Colonic mucosa (tissue), 4 donors: Measurements from ENCODE around the gene CHPT1. TPM values are rescaled to one million over a fixed set of nuclear protein-coding genes. Genes with fewer than 3 reads are reported as not detected.
A peak's percentile ranks its signal among the peaks of the same experiment; 100 is the strongest.

Source experiments
- DNase-seq: peaks from one replicate; pipeline ENCODE4 v3.0.0-alpha.2; 2020
- H3K27ac ChIP-seq: fragments of 200-600 bp; one replicate; pipeline ENCODE4 v1.8.0; 2021
- H3K27me3 ChIP-seq: fragments of 200-600 bp; one replicate; pipeline ENCODE4 v1.8.0; 2021
- H3K36me3 ChIP-seq: fragments of 200-600 bp; one replicate; pipeline ENCODE4 v1.8.0; 2021
- H3K4me1 ChIP-seq: fragments of 200-600 bp; one replicate; pipeline ENCODE4 v1.8.0; 2021; ENCODE audit warnings: mild to moderate bottlenecking
- H3K4me3 ChIP-seq: fragments of 200-600 bp; one replicate; pipeline ENCODE4 v1.8.0; 2021
- H3K9ac ChIP-seq, 2 donors: one replicate each; pipeline ENCODE4 v1.7.0; 2013; ENCODE audit warnings: control low read depth in 2 of 2, low read depth in 2 of 2, low read length in 2 of 2
- H3K9me3 ChIP-seq: fragments of 200-600 bp; one replicate; pipeline ENCODE4 v1.8.0; 2021
- intact Hi-C: fragments of 100-400 bp; cut with DNase I; formaldehyde crosslinking; loops from one replicate; pipeline ENCODE4 v1.14.1; 2022
- total RNA-seq, 2 donors: library from RNA; stranded (reverse); fragmentation: NEBNext Ultra II Directional in 1 of 2; extraction: Animal tissue kit (Norgen Biotek cat#: 25700) in 1 of 2; gene quantifications; one replicate each; pipeline ENCODE4 v1.2.1, GENCODE V29; 2021
- TF ChIP-seq, protein P1 (sequence below): fragments of 200-600 bp; IDR thresholded peaks from one replicate; pipeline ENCODE4 v1.8.0; 2022; ENCODE audit warnings: antibody characterized with exemption, mild to moderate bottlenecking
- donor health status: healthy.
- donor health status: DM: no; HTN: no; CAD: no.
- donor health status: DM: no; HTN: no; CAD: no.

Gene CHPT1
- total RNA-seq, 2 donors from 2014 or later = 88.6 to 108 TPM

- no peak for DNase-seq
- no peak overlapping the region for H3K4me3 ChIP-seq
- peak overlapping the region in 1 of 2 donors; percentile 40 for H3K9ac ChIP-seq
- TF ChIP-seq, protein P1, sequence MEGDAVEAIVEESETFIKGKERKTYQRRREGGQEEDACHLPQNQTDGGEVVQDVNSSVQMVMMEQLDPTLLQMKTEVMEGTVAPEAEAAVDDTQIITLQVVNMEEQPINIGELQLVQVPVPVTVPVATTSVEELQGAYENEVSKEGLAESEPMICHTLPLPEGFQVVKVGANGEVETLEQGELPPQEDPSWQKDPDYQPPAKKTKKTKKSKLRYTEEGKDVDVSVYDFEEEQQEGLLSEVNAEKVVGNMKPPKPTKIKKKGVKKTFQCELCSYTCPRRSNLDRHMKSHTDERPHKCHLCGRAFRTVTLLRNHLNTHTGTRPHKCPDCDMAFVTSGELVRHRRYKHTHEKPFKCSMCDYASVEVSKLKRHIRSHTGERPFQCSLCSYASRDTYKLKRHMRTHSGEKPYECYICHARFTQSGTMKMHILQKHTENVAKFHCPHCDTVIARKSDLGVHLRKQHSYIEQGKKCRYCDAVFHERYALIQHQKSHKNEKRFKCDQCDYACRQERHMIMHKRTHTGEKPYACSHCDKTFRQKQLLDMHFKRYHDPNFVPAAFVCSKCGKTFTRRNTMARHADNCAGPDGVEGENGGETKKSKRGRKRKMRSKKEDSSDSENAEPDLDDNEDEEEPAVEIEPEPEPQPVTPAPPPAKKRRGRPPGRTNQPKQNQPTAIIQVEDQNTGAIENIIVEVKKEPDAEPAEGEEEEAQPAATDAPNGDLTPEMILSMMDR = no peak
- H3K27ac ChIP-seq = no peak overlapping the region
- no peaks in the 10 kb centered on the region for H3K9me3 ChIP-seq
- no peaks in the 10 kb centered on the region for H3K4me1 ChIP-seq
- H3K36me3 ChIP-seq = no peaks in the 10 kb centered on the region
- no peaks in the 10 kb centered on the region for H3K27me3 ChIP-seq
- intact Hi-C loops = no loop called here
Measured at GRCh38 chr12:101686176-101686575, 11.3 kb upstream of the CHPT1 start.

DNA sequence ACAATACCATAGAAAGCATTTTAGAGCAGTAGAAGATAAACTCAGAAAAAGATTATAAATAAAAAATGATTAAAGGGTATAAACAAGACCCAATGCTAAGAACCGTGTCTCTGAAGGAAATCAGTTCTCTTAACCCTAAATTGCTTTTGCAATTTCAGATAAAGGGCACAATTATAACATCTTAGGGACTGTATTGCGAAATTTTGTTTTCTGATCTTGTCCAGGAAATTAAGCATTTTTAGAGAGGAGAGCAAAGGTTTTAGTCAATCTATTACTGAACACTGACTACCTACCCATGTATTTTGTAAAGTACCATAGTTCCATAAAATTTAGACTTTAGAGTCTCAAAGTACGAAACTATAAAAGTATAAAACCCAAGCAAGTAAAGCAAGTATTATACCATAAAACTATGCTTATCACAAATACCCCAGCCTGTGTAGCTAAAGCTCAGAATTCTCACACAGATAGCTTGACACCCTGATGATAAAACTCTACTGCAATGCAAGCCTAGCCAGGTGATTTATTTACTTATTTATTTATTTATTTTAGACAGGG, 6.8 kb upstream of the CHPT1 start:
- H3K9ac ChIP-seq = peak overlapping the region in 1 of 2 donors; percentile 19
- no peaks in the 10 kb centered on the region for H3K4me1 ChIP-seq
- no peak for DNase-seq
- no peaks in the 10 kb centered on the region for H3K36me3 ChIP-seq
- H3K4me3 ChIP-seq = no peak overlapping the region
- H3K27me3 ChIP-seq = no peaks in the 10 kb centered on the region
- peak overlapping the region; percentile 61 for H3K27ac ChIP-seq
- no peaks in the 10 kb centered on the region for H3K9me3 ChIP-seq
- intact Hi-C loops = no loop called here
- TF ChIP-seq, protein P1 = no peak

DNA sequence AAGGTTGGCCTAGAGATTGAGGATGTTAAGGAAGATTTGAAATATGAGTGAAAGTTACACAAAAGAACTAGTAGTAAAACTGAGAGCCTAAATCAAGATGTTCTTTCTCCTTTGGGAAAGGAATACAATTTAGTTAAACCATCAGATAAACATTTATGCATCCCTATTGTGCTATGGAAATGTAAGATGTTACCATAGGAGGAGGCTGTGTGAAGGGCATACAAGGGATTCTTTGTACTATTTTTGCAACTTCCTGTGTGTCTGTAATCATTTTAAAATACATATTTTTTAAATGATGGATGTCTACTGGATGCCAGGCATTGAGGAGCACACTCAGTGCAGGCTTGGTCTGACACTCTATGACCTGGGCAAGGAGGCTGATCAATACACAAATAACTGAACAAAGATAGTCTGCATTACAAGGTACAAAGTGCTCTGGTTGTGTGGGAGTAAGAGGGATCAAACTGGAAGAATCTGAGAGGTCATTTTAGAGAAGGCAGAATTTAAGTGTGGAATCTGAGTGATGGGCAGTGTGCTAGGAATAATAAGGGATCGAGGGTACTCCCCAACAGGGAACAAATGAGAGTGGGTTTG, 5.8 kb upstream of the CHPT1 start:
- intact Hi-C loops = no loop called here
- Histone ChIP-seq H3K27ac (peak overlapping the region; percentile 57), H3K4me1 (no peaks in the 10 kb centered on the region), H3K4me3 (no peak overlapping the region), H3K9ac (no peak overlapping the region), H3K27me3 (no peaks in the 10 kb centered on the region), H3K36me3 (no peaks in the 10 kb centered on the region), H3K9me3 (no peaks in the 10 kb centered on the region)
- TF ChIP-seq, protein P1 = no peak
- DNase-seq = no peak

- H3K4me3 ChIP-seq = no peak overlapping the region
- intact Hi-C loops = no loop called here
- no peaks in the 10 kb centered on the region for H3K36me3 ChIP-seq
- no peak overlapping the region for H3K9ac ChIP-seq
- DNase-seq = no peak
- TF ChIP-seq, protein P1 = no peak
- no peak overlapping the region for H3K27ac ChIP-seq
- H3K9me3 ChIP-seq = no peaks in the 10 kb centered on the region
- no peaks in the 10 kb centered on the region for H3K4me1 ChIP-seq
- no peaks in the 10 kb centered on the region for H3K27me3 ChIP-seq
Measured at GRCh38 chr12:101694297-101694848, 3.1 kb upstream of the CHPT1 start.

GRCh38 chr12:101694986-101695385, 2.5 kb upstream of the CHPT1 start:
- no peak for DNase-seq
- TF ChIP-seq, protein P1 = no peak
- H3K4me3 ChIP-seq = no peak overlapping the region
- no peak overlapping the region for H3K27ac ChIP-seq
- intact Hi-C loops = no loop called here
- H3K9me3 ChIP-seq = no peaks in the 10 kb centered on the region
- no peaks in the 10 kb centered on the region for H3K36me3 ChIP-seq
- no peaks in the 10 kb centered on the region for H3K4me1 ChIP-seq
- H3K27me3 ChIP-seq = no peaks in the 10 kb centered on the region
- H3K9ac ChIP-seq = no peak overlapping the region
